ENCODE results near the gene IGF2BP3.

Gene IGF2BP3

GRCh38 chr7:23462846-23463245 lies 7.4 kb downstream of the IGF2BP3 start:
- TF ChIP-seq ZNF274 (IDR thresholded peaks at IDR 0.05; ENCODE audit: low read depth, low read length): no peak
- no peak for TF ChIP-seq YY1 (IDR thresholded peaks at IDR 0.05; ENCODE audit: insufficient read depth, insufficient read length)
- no peak for TF ChIP-seq SUZ12 (IDR thresholded peaks at IDR 0.05; ENCODE audit: extremely low read depth, insufficient read depth, insufficient read length)
- H3K9me3 ChIP-seq (ENCODE audit: insufficient read depth, low read length): no peaks in the 10 kb centered on the region
- no peaks in the 10 kb centered on the region for H3K27me3 ChIP-seq (ENCODE audit: insufficient read depth, insufficient read length)
- no peak for DNase-seq (ENCODE audit: low read depth, low spot score)
- H3K36me3 ChIP-seq (ENCODE audit: insufficient read depth, insufficient read length, low read length): peaks cover 26% of the 10 kb centered on the region
- H3K4me3 ChIP-seq (ENCODE audit: insufficient read length, low read depth): no peak overlapping the region
- no peak overlapping the region for H3K9ac ChIP-seq (ENCODE audit: insufficient read length, low read depth)
- peaks cover 2% of the 10 kb centered on the region for H3K4me1 ChIP-seq (ENCODE audit: insufficient read depth, insufficient read length)

- H3K36me3 ChIP-seq (ENCODE audit: insufficient read depth, insufficient read length, low read length): peaks cover 35% of the 10 kb centered on the region
- DNase-seq (ENCODE audit: low read depth, low spot score): no peak
- H3K4me3 ChIP-seq (ENCODE audit: insufficient read length, low read depth): no peak overlapping the region
- H3K27me3 ChIP-seq (ENCODE audit: insufficient read depth, insufficient read length): no peaks in the 10 kb centered on the region
- H3K9me3 ChIP-seq (ENCODE audit: insufficient read depth, low read length): no peaks in the 10 kb centered on the region
- no peak overlapping the region for H3K9ac ChIP-seq (ENCODE audit: insufficient read length, low read depth)
- TF ChIP-seq YY1 (IDR thresholded peaks at IDR 0.05; ENCODE audit: insufficient read depth, insufficient read length): no peak
- TF ChIP-seq ZNF274 (IDR thresholded peaks at IDR 0.05; ENCODE audit: low read depth, low read length): no peak
- peaks cover 2% of the 10 kb centered on the region for H3K4me1 ChIP-seq (ENCODE audit: insufficient read depth, insufficient read length)
Measured at GRCh38 chr7:23458044-23458443, 12.2 kb downstream of the IGF2BP3 start.

DNA sequence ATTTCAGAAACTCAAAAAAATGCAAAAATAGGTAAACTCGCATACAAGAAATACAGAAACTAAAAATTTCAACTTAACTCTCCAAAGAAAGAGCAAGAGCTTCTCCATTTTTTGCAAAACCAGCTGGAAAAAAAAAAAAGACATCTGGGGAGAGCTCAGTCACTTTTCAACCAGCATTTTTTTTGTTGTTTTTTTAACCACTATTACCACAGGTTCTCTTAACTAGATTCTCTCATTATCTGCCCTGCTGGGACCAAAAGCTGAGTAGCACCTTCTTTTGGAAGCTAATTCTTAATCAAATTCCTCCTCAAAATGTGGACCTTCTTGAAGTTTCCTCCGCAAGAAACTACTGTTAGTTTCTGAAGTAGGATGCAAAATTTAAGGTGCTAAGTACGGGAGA lies 14.2 kb downstream of the IGF2BP3 start:
- H3K27me3 ChIP-seq (ENCODE audit: insufficient read depth, insufficient read length): no peaks in the 10 kb centered on the region
- H3K36me3 ChIP-seq (ENCODE audit: insufficient read depth, insufficient read length, low read length): peaks cover 29% of the 10 kb centered on the region
- no peak overlapping the region for H3K4me3 ChIP-seq (ENCODE audit: insufficient read length, low read depth)
- peaks cover 2% of the 10 kb centered on the region for H3K4me1 ChIP-seq (ENCODE audit: insufficient read depth, insufficient read length)
- TF ChIP-seq YY1 (IDR thresholded peaks at IDR 0.05; ENCODE audit: insufficient read depth, insufficient read length) (no peak), SUZ12 (IDR thresholded peaks at IDR 0.05; ENCODE audit: extremely low read depth, insufficient read depth, insufficient read length) (no peak), ZNF274 (IDR thresholded peaks at IDR 0.05; ENCODE audit: low read depth, low read length) (no peak)
- no peaks in the 10 kb centered on the region for H3K9me3 ChIP-seq (ENCODE audit: insufficient read depth, low read length)
- H3K9ac ChIP-seq (ENCODE audit: insufficient read length, low read depth): no peak overlapping the region
- DNase-seq (ENCODE audit: low read depth, low spot score): no peak

- no peaks in the 10 kb centered on the region for H3K27me3 ChIP-seq (ENCODE audit: insufficient read depth, insufficient read length)
- no peak for DNase-seq (ENCODE audit: low read depth, low spot score)
- no peaks in the 10 kb centered on the region for H3K9me3 ChIP-seq (ENCODE audit: insufficient read depth, low read length)
- TF ChIP-seq SUZ12 (IDR thresholded peaks at IDR 0.05; ENCODE audit: extremely low read depth, insufficient read depth, insufficient read length) (no peak), YY1 (IDR thresholded peaks at IDR 0.05; ENCODE audit: insufficient read depth, insufficient read length) (no peak), ZNF274 (IDR thresholded peaks at IDR 0.05; ENCODE audit: low read depth, low read length) (no peak)
- no peak overlapping the region for H3K4me3 ChIP-seq (ENCODE audit: insufficient read length, low read depth)
- peaks cover 19% of the 10 kb centered on the region for H3K36me3 ChIP-seq (ENCODE audit: insufficient read depth, insufficient read length, low read length)
- H3K9ac ChIP-seq (ENCODE audit: insufficient read length, low read depth): no peak overlapping the region
- peaks cover 2% of the 10 kb centered on the region for H3K4me1 ChIP-seq (ENCODE audit: insufficient read depth, insufficient read length)
Measured at GRCh38 chr7:23454881-23455526, 15.3 kb downstream of the IGF2BP3 start.

- Histone ChIP-seq H3K9me3 (ENCODE audit: insufficient read depth, low read length) (no peaks in the 10 kb centered on the region), H3K36me3 (ENCODE audit: insufficient read depth, insufficient read length, low read length) (peaks cover 20% of the 10 kb centered on the region), H3K4me3 (ENCODE audit: insufficient read length, low read depth) (no peak overlapping the region), H3K27me3 (ENCODE audit: insufficient read depth, insufficient read length) (no peaks in the 10 kb centered on the region), H3K9ac (ENCODE audit: insufficient read length, low read depth) (no peak overlapping the region), H3K4me1 (ENCODE audit: insufficient read depth, insufficient read length) (peaks cover 4% of the 10 kb centered on the region)
- no peak for DNase-seq (ENCODE audit: low read depth, low spot score)
- TF ChIP-seq ZNF274 (IDR thresholded peaks at IDR 0.05; ENCODE audit: low read depth, low read length): no peak
Measured at GRCh38 chr7:23450518-23450917, 19.8 kb downstream of the IGF2BP3 start.

DNA sequence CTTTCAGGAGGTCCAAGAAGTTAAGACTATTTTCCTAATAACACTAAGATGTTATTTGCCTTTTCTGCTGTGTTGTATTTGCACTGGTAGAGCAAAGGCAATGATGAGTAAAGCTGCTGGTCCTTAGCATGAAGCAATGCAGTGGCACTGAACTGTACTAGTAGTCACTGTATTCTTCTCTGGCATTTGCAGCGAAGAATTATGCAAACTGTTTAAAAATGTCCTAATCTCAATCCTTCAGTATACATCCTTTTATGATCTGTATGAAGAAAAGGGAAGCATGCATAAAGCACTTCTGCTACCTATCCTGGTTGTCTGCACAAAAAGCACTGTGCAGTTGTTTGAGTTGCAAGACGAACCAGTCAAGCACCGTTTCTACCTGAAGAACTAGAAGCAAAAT lies 20.4 kb downstream of the IGF2BP3 start:
- H3K36me3 ChIP-seq (ENCODE audit: insufficient read depth, insufficient read length, low read length): peaks cover 19% of the 10 kb centered on the region
- H3K4me3 ChIP-seq (ENCODE audit: insufficient read length, low read depth): no peak overlapping the region
- H3K9ac ChIP-seq (ENCODE audit: insufficient read length, low read depth): no peak overlapping the region
- H3K27me3 ChIP-seq (ENCODE audit: insufficient read depth, insufficient read length): no peaks in the 10 kb centered on the region
- TF ChIP-seq YY1 (IDR thresholded peaks at IDR 0.05; ENCODE audit: insufficient read depth, insufficient read length) (no peak), SUZ12 (IDR thresholded peaks at IDR 0.05; ENCODE audit: extremely low read depth, insufficient read depth, insufficient read length) (no peak), ZNF274 (IDR thresholded peaks at IDR 0.05; ENCODE audit: low read depth, low read length) (no peak)
- H3K4me1 ChIP-seq (ENCODE audit: insufficient read depth, insufficient read length): peaks cover 2% of the 10 kb centered on the region
- DNase-seq (ENCODE audit: low read depth, low spot score): no peak
- no peaks in the 10 kb centered on the region for H3K9me3 ChIP-seq (ENCODE audit: insufficient read depth, low read length)

DNA sequence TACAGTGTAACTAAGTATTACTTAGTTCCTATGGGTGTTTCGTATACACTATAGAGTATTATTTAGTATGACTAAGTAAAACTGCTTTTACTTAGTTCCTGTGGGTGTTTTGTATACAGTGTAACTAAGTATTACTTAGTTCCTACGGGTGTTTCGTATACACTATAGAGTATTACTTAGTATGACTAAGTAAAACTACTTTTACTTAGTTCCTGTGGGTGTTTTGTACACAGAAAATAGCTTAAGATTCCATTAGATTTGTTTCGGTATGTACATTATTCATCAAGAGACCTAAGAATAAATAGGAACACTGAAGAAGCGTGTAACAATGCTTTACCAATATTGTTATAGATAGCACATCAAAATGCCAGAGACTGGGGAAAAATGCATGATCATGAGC lies 25.0 kb downstream of the IGF2BP3 start:
- no peak for DNase-seq (ENCODE audit: low read depth, low spot score)
- no peak for TF ChIP-seq ZNF274 (IDR thresholded peaks at IDR 0.05; ENCODE audit: low read depth, low read length)
- TF ChIP-seq SUZ12 (IDR thresholded peaks at IDR 0.05; ENCODE audit: extremely low read depth, insufficient read depth, insufficient read length): no peak
- no peak for TF ChIP-seq YY1 (IDR thresholded peaks at IDR 0.05; ENCODE audit: insufficient read depth, insufficient read length)
- peaks cover 23% of the 10 kb centered on the region for H3K36me3 ChIP-seq (ENCODE audit: insufficient read depth, insufficient read length, low read length)
- no peak overlapping the region for H3K9ac ChIP-seq (ENCODE audit: insufficient read length, low read depth)
- H3K27me3 ChIP-seq (ENCODE audit: insufficient read depth, insufficient read length): no peaks in the 10 kb centered on the region
- H3K4me1 ChIP-seq (ENCODE audit: insufficient read depth, insufficient read length): peaks cover 2% of the 10 kb centered on the region
- H3K9me3 ChIP-seq (ENCODE audit: insufficient read depth, low read length): no peaks in the 10 kb centered on the region
- H3K4me3 ChIP-seq (ENCODE audit: insufficient read length, low read depth): no peak overlapping the region

Data from NT2/D1 (cell line).